MM.1S (cell line): ENCODE data around the gene CTSA.

Experiments
- DNase-seq: peaks from one replicate; pipeline ENCODE4 v3.0.0-alpha.2; 2015
- H2AFZ ChIP-seq: fragments of 300-600 bp; sonication (generic); 2 replicates; pipeline ENCODE4 v1.6.0; 2016; ENCODE audit warnings: antibody characterized with exemption, low read length
- H3F3A ChIP-seq: fragments of 300-600 bp; sonication (generic); 2 replicates; pipeline ENCODE4 v1.6.1; 2016; ENCODE audit warnings: mild to moderate bottlenecking, antibody characterized with exemption, low read length, moderate library complexity, mixed read lengths; ENCODE audit not compliant: insufficient read depth
- H3K27ac ChIP-seq: fragments of 300-600 bp; sonication (generic); 2 replicates; pipeline ENCODE4 v1.5.1; 2016; ENCODE audit warnings: mild to moderate bottlenecking, low read length
- H3K27me3 ChIP-seq: fragments of 300-600 bp; sonication (generic); replicated peaks from 2 replicates; pipeline ENCODE4 v1.6.0; 2016; ENCODE audit warnings: low read length; ENCODE audit not compliant: insufficient read depth
- H3K36me3 ChIP-seq: fragments of 300-600 bp; sonication (generic); replicated peaks from 2 replicates; pipeline ENCODE4 v1.6.1; 2016; ENCODE audit warnings: mild to moderate bottlenecking, low read length, mixed read lengths; ENCODE audit not compliant: insufficient read depth
- H3K4me1 ChIP-seq: fragments of 300-600 bp; sonication (generic); 2 replicates; pipeline ENCODE4 v1.6.1; 2016; ENCODE audit warnings: low read length, mixed read lengths
- H3K4me2 ChIP-seq: fragments of 300-600 bp; sonication (generic); 2 replicates; pipeline ENCODE4 v1.6.0; 2016; ENCODE audit warnings: low read depth, low read length
- H3K4me3 ChIP-seq: fragments of 300-600 bp; sonication (generic); 2 replicates; pipeline ENCODE4 v1.5.1; 2016; ENCODE audit warnings: low read length, mixed read lengths
- H3K79me2 ChIP-seq: fragments of 300-600 bp; sonication (generic); 2 replicates; pipeline ENCODE4 v1.6.1; 2016; ENCODE audit warnings: mixed run types, low read length, mixed read lengths
- H3K9ac ChIP-seq: fragments of 300-600 bp; sonication (generic); 2 replicates; pipeline ENCODE4 v1.6.1; 2016; ENCODE audit warnings: low read length, mixed read lengths
- H3K9me2 ChIP-seq: fragments of 300-600 bp; sonication (generic); replicated peaks from 2 replicates; pipeline ENCODE4 v1.6.1; 2016; ENCODE audit warnings: mild to moderate bottlenecking, low read length, mixed read lengths; ENCODE audit not compliant: insufficient read depth
- H3K9me3 ChIP-seq: fragments of 300-600 bp; sonication (generic); replicated peaks from 2 replicates; pipeline ENCODE4 v1.6.1; 2016; ENCODE audit warnings: mild to moderate bottlenecking, low read length, mixed read lengths; ENCODE audit not compliant: insufficient read depth
- H4K20me1 ChIP-seq: fragments of 300-600 bp; sonication (generic); 2 replicates; pipeline ENCODE4 v1.6.1; 2016; ENCODE audit warnings: mild to moderate bottlenecking, low read length, moderate library complexity, mixed read lengths; ENCODE audit not compliant: insufficient read depth
- EZH2 ChIP-seq: fragments of 300-600 bp; sonication (generic); optimal IDR thresholded peaks from 2 replicates; pipeline ENCODE3; 2017; ENCODE audit warnings: low read depth, mild to moderate bottlenecking, antibody characterized with exemption, low read length, mixed read lengths
- EZH2phosphoT487 ChIP-seq: fragments of 300-600 bp; sonication (generic); IDR thresholded peaks from 2 replicates; pipeline ENCODE4 v1.6.1; 2018; ENCODE audit warnings: antibody characterized with exemption, low read length
- TF ChIP-seq, protein P1 (sequence below): fragments of 300-600 bp; sonication (generic); IDR thresholded peaks from 2 replicates; pipeline ENCODE4 v1.5.1; 2016; ENCODE audit warnings: antibody characterized with exemption, low read length, mixed read lengths

CTSA gene

DNA sequence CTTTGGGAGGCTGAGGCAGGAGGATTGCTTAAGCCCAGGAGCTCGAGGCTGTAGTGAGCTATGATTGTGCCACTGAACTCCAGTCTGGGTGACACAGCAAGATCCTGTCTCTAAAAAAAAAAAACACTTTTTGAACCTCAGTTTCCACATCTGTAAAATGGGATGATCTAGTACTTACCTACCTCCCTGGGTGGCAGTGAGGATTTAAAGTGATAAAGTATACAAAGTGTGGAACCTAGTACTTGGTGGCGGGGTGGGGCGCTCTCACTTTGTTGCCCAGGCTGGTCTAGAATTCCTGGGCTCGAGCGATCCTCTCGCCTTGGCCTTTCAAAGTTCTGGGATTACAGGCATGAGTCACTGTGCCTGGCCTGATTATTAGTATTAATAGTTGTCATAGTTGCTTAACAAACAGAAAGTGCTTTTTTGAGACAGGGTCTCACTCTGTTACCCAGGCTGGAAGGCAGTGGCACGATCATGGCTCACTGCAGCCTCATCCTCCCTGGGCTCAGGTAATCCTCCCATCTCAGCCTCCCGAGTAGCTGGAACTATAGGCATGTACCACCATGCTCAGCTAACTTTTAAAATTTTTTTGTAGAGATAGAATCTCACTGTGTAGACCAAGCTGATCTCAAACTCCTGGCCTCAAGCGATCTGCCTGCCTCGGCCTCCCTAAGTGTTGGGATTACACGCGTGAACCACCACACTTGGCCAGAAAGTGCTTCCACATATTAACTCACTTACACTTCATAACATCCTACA lies 27.8 kb downstream of the CTSA start:
- Histone ChIP-seq H2AFZ (no peak overlapping the region), H3F3A (no peaks in the 10 kb centered on the region), H3K4me3 (no peak overlapping the region), H3K27ac (no peak overlapping the region), H3K4me2 (no peak overlapping the region), H3K9me2 (no peaks in the 10 kb centered on the region), H3K79me2 (no peaks in the 10 kb centered on the region), H3K36me3 (no peaks in the 10 kb centered on the region), H3K9me3 (no peaks in the 10 kb centered on the region), H3K4me1 (no peaks in the 10 kb centered on the region), H3K27me3 (no peaks in the 10 kb centered on the region), H3K9ac (no peak overlapping the region), H4K20me1 (no peaks in the 10 kb centered on the region)
- TF ChIP-seq, protein P1, sequence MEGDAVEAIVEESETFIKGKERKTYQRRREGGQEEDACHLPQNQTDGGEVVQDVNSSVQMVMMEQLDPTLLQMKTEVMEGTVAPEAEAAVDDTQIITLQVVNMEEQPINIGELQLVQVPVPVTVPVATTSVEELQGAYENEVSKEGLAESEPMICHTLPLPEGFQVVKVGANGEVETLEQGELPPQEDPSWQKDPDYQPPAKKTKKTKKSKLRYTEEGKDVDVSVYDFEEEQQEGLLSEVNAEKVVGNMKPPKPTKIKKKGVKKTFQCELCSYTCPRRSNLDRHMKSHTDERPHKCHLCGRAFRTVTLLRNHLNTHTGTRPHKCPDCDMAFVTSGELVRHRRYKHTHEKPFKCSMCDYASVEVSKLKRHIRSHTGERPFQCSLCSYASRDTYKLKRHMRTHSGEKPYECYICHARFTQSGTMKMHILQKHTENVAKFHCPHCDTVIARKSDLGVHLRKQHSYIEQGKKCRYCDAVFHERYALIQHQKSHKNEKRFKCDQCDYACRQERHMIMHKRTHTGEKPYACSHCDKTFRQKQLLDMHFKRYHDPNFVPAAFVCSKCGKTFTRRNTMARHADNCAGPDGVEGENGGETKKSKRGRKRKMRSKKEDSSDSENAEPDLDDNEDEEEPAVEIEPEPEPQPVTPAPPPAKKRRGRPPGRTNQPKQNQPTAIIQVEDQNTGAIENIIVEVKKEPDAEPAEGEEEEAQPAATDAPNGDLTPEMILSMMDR, result no peak
- no peak for TF ChIP-seq EZH2phosphoT487
- TF ChIP-seq EZH2, result no peak
- no peak for DNase-seq

DNA sequence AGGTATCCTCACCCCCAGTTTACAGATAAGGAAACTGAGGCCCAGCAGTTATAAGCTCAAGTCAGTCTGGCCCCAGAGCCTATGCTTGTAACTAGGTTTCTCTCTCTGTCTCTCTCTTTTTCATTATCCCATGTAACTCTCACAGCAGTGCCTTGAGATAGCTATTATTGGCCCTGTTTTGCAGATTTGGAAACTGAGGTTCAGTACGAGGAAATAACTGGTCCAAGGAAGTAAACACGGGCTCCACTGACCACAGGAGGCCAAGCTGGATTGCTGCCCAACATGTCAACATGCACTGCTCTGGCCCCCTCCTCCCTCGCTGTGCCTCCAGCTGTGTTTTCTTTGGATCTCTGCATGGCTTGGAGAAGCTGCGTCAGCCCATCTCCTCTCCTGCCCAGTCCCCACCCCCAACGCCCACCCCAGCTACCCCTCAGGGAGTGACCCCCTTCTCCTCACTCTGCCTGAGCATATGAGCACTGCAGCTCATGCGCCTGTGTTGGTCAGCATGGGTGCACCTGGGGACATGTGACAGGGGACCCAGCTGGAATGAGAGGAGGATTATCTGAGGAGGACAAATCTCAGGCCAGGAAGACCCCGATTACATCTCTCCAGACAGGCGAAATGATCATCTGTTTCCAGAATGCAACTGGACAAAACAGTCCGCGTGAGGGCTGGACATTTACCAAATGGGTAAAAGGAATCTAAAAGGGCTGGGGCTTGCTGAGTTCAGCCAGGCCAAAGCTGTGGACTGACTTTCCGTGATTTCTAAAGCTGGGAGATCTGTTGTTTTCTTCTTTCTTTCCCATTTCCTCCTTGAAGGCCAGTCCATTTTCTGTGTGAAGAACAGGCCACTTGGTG lies 28.6 kb downstream of the CTSA start:
- Histone ChIP-seq H3F3A (no peaks in the 10 kb centered on the region), H3K9ac (no peak overlapping the region), H3K9me3 (no peaks in the 10 kb centered on the region), H3K27me3 (no peaks in the 10 kb centered on the region), H3K4me3 (no peak overlapping the region), H3K9me2 (no peaks in the 10 kb centered on the region), H3K36me3 (no peaks in the 10 kb centered on the region), H3K79me2 (no peaks in the 10 kb centered on the region), H3K27ac (no peak overlapping the region), H3K4me2 (no peak overlapping the region), H3K4me1 (no peaks in the 10 kb centered on the region), H4K20me1 (no peaks in the 10 kb centered on the region), H2AFZ (no peak overlapping the region)
- DNase-seq, result no peak
- no peak for TF ChIP-seq EZH2phosphoT487
- TF ChIP-seq, protein P1, result no peak
- TF ChIP-seq EZH2, result no peak

DNA sequence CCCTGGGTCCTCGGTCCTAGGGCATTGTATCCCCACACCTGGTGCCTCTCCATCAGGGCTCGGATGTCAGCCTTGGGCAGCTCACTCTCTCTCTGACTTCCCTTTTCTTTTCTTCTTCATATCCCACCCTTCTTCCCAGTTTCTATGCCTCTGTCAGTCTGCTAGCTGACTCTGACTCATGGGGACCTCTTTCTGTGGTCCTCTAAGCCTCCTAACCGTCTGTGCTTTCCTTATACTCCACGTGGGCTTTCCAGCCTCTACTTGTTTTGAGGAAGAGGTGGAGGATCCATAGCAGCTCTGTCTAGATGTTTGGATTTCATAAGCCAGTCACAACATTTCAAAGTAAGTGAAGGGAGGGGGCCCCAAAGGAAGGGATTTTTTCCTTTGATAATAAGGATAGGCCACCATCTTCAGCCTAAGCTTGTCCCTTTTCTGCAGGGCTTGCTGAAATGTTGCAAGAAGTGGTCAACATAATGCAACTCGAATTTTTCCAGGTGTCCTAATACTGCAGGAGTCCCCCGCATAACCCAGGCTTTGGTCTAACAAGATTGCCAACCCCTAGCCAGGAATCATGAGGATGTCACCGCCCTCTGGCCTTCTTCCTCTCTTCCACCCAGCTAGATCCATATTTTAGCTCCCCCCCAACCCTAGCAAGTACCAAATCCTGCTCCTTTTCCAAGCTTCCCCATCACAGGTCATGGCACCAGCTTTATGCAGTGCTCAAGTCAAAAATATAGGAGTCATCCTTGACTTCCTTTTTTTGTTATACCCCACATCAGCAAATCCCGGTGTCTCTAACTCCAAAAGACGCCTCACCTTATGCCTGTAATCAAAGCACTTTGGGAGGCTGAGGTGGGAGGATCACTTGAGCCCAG lies 29.6 kb downstream of the CTSA start:
- TF ChIP-seq EZH2phosphoT487 (no peak), EZH2 (no peak)
- TF ChIP-seq, protein P1, result no peak
- Histone ChIP-seq H3K4me3 (no peak overlapping the region), H3K27me3 (no peaks in the 10 kb centered on the region), H3K4me2 (no peak overlapping the region), H3K4me1 (no peaks in the 10 kb centered on the region), H3K9me3 (no peaks in the 10 kb centered on the region), H3K36me3 (no peaks in the 10 kb centered on the region), H3F3A (no peaks in the 10 kb centered on the region), H3K9ac (no peak overlapping the region), H3K79me2 (no peaks in the 10 kb centered on the region), H3K9me2 (no peaks in the 10 kb centered on the region), H4K20me1 (no peaks in the 10 kb centered on the region), H3K27ac (no peak overlapping the region), H2AFZ (no peak overlapping the region)
- no peak for DNase-seq
